Neural cell (in vitro differentiated cells): ENCODE results near the gene FMN2. TPM values are rescaled to one million over a fixed set of nuclear protein-coding genes. Genes with fewer than 3 reads are reported as not detected.

Source experiments
- H2AFZ ChIP-seq: fragments of 200-600, 300-800 bp; sonication (generic), shearing (Covaris generic); 2 replicates; pipeline ENCODE4 v1.6.0; 2014; ENCODE audit warnings: low read depth, mild to moderate bottlenecking, antibody characterized with exemption, low read length, moderate library complexity
- H3F3A ChIP-seq: fragments of 200-600 bp; shearing (Covaris generic); 2 replicates; pipeline ENCODE4 v1.6.1; 2016; ENCODE audit warnings: mild to moderate bottlenecking, moderate library complexity, mixed read lengths, antibody characterized with exemption, low read length; ENCODE audit not compliant: insufficient read depth, poor library complexity, severe bottlenecking
- H3K27ac ChIP-seq: fragments of 200-600, 300-800 bp; sonication (generic), shearing (Covaris generic); 2 replicates; pipeline ENCODE4 v1.5.1; 2014; ENCODE audit warnings: mild to moderate bottlenecking, low read length, moderate library complexity
- H3K27me3 ChIP-seq: fragments of 300-800, 200-600 bp; sonication (generic), shearing (Covaris generic); 2 replicates; pipeline ENCODE4 v1.6.0; 2014; ENCODE audit warnings: mild to moderate bottlenecking, low read depth, low read length, moderate library complexity; ENCODE audit not compliant: insufficient read depth
- H3K36me3 ChIP-seq: fragments of 300-800, 200-600 bp; sonication (generic), shearing (Covaris generic); 2 replicates; pipeline ENCODE4 v1.5.1; 2014; ENCODE audit warnings: mild to moderate bottlenecking, antibody characterized with exemption, low read length, moderate library complexity; ENCODE audit not compliant: insufficient read depth
- H3K4me2 ChIP-seq: fragments of 300-800, 200-600 bp; sonication (generic), shearing (Covaris generic); 2 replicates; pipeline ENCODE4 v1.6.0; 2014; ENCODE audit warnings: mild to moderate bottlenecking, low read length
- H3K4me3 ChIP-seq: fragments of 300-800, 200-600 bp; sonication (generic), shearing (Covaris generic); 2 replicates; pipeline ENCODE4 v1.5.1; 2014; ENCODE audit warnings: mild to moderate bottlenecking, low read length, moderate library complexity
- H3K79me2 ChIP-seq: fragments of 200-600 bp; shearing (Covaris generic); replicated peaks from 2 replicates; pipeline ENCODE4 v1.6.0; 2014; ENCODE audit warnings: mild to moderate bottlenecking, low read length, moderate library complexity; ENCODE audit not compliant: insufficient read depth
- H3K9ac ChIP-seq: fragments of 300-800, 200-600 bp; sonication (generic), shearing (Covaris generic); 2 replicates; pipeline ENCODE4 v1.6.1; 2016; ENCODE audit warnings: mild to moderate bottlenecking, low read length, mixed read lengths
- H3K9me2 ChIP-seq: fragments of 200-600 bp; shearing (Covaris generic); 2 replicates; pipeline ENCODE4 v1.6.1; 2016; ENCODE audit warnings: mild to moderate bottlenecking, low read length, mixed read lengths; ENCODE audit not compliant: insufficient read depth
- H3K9me3 ChIP-seq: fragments of 200-600, 300-800 bp; sonication (generic), shearing (Covaris generic); 2 replicates; pipeline ENCODE4 v1.6.1; 2016; ENCODE audit warnings: mild to moderate bottlenecking, mixed run types, low read length, moderate library complexity, mixed read lengths
- H4K20me1 ChIP-seq: fragments of 200-600 bp; shearing (Covaris generic); 2 replicates; pipeline ENCODE4 v1.6.1; 2016; ENCODE audit warnings: mild to moderate bottlenecking, mixed run types; ENCODE audit not compliant: insufficient read depth
- CTCF ChIP-seq: fragments of 450-650 bp; IDR thresholded peaks from 2 replicates; pipeline ENCODE4 v1.5.1; 2014; ENCODE audit warnings: antibody characterized with exemption, mild to moderate bottlenecking, moderate library complexity; ENCODE audit not compliant: poor library complexity, severe bottlenecking
- EP300 ChIP-seq: fragments of 450-650 bp; conservative IDR thresholded peaks from 2 replicates; pipeline ENCODE4 v1.6.1; 2014; ENCODE audit warnings: antibody characterized with exemption, mild to moderate bottlenecking, moderate library complexity; ENCODE audit not compliant: poor library complexity, severe bottlenecking
- EZH2 ChIP-seq: fragments of 200-600, 300-800 bp; shearing (Covaris generic), sonication (generic); IDR thresholded peaks from 2 replicates; pipeline ENCODE4 v1.6.1; 2014; ENCODE audit warnings: antibody characterized with exemption, low read length, borderline replicate concordance, mild to moderate bottlenecking; ENCODE audit not compliant: insufficient read depth, poor library complexity, severe bottlenecking
- MXI1 ChIP-seq: fragments of 450-650 bp; conservative IDR thresholded peaks from 2 replicates; pipeline ENCODE4 v1.6.1; 2014; ENCODE audit warnings: antibody characterized with exemption, mild to moderate bottlenecking; ENCODE audit not compliant: poor library complexity, severe bottlenecking
- POLR2AphosphoS5 ChIP-seq: IDR thresholded peaks from 2 replicates; pipeline ENCODE4 v1.6.1; 2012
- RAD21 ChIP-seq: fragments of 450-650 bp; conservative IDR thresholded peaks from 2 replicates; pipeline ENCODE4 v1.6.1; 2014; ENCODE audit warnings: antibody characterized with exemption, mild to moderate bottlenecking, moderate library complexity
- REST ChIP-seq: IDR thresholded peaks from 2 replicates; pipeline ENCODE4 v1.6.1; 2012; ENCODE audit warnings: borderline replicate concordance
- SMC3 ChIP-seq: fragments of 450-650 bp; conservative IDR thresholded peaks from 2 replicates; pipeline ENCODE4 v1.6.1; 2014; ENCODE audit warnings: antibody characterized with exemption, mild to moderate bottlenecking, moderate library complexity; ENCODE audit not compliant: poor library complexity
- TAF1 ChIP-seq: IDR thresholded peaks from 2 replicates; pipeline ENCODE4 v1.6.1; 2012; ENCODE audit warnings: low read depth
- polyA plus RNA-seq: library from polyadenylated mRNA; depleted of rRNA; stranded (reverse); fragments of >200 nt; gene quantifications from 2 replicates; pipeline ENCODE4 v1.2.3, GENCODE V29; 2014

Gene FMN2
- polyA plus RNA-seq, 1 donor from 2014 or later, result 23.9 TPM

GRCh38 chr1:240394353-240394752 lies 302.7 kb downstream of the FMN2 start:
- Histone ChIP-seq H3K27me3 (no peaks in the 10 kb centered on the region), H3K79me2 (no peaks in the 10 kb centered on the region), H3K9me3 (no peaks in the 10 kb centered on the region), H3K4me3 (no peak overlapping the region), H3K9ac (no peak overlapping the region), H3K27ac (no peak overlapping the region), H4K20me1 (no peaks in the 10 kb centered on the region), H3F3A (no peaks in the 10 kb centered on the region), H2AFZ (no peak overlapping the region), H3K4me2 (no peak overlapping the region), H3K9me2 (no peaks in the 10 kb centered on the region), H3K36me3 (no peaks in the 10 kb centered on the region)
- no peak for TF ChIP-seq RAD21
- TF ChIP-seq POLR2AphosphoS5, result no peak
- TF ChIP-seq EP300, result no peak
- no peak for TF ChIP-seq MXI1

GRCh38 chr1:240395336-240395735 lies 303.7 kb downstream of the FMN2 start:
- no peak overlapping the region for H3K4me3 ChIP-seq

More at GRCh38 chr1:240395336-240395735, 303.7 kb downstream of the FMN2 start:
- Histone ChIP-seq H3F3A (no peaks in the 10 kb centered on the region), H3K27me3 (no peaks in the 10 kb centered on the region), H2AFZ (no peak overlapping the region), H3K79me2 (no peaks in the 10 kb centered on the region), H4K20me1 (no peaks in the 10 kb centered on the region), H3K27ac (no peak overlapping the region), H3K36me3 (no peaks in the 10 kb centered on the region), H3K9me2 (no peaks in the 10 kb centered on the region), H3K9me3 (no peaks in the 10 kb centered on the region), H3K4me2 (no peak overlapping the region), H3K9ac (no peak overlapping the region)
- TF ChIP-seq EZH2, result no peak
- TF ChIP-seq MXI1, result no peak
- TF ChIP-seq CTCF, result no peak
- no peak for TF ChIP-seq REST
- no peak for TF ChIP-seq SMC3
- TF ChIP-seq POLR2AphosphoS5, result no peak
- TF ChIP-seq TAF1, result no peak
- no peak for TF ChIP-seq RAD21
- TF ChIP-seq EP300, result no peak
